Measurements from ENCODE around the gene NDUFS6.

DNA sequence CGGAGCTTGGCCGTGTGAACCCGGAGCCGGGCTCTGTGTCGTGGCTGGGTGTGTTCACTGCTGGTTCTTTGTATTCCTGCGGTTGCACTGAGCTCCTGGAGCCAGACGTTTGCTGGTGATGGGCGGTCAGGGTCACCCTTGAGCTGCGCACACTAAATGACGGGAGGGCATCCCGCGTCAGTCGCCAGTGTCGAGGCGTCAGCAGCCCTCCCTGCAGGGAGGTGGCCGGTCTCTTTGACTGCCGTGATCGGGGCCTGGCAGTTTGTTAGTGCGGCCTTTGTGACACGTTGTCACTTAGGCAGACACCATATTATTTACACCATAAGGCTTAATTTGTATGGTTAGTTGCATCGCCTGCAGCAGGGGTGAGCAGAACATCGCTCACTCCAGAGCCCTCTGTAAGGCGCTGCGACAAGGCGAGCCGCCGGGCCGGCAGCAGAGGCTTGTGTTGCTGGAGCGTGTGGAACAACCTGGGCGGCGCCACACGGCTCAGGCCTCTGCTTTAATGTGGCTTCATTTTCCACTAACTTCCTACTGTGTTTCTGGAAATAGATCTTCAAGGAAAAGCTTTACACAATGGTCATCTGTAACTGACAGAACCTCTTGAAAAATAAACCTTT lies 8.3 kb downstream of the NDUFS6 start:
- TF ChIP-seq POLR2A (IDR thresholded peaks at IDR 0.05), result no peak
- TF ChIP-seq, protein P1, sequence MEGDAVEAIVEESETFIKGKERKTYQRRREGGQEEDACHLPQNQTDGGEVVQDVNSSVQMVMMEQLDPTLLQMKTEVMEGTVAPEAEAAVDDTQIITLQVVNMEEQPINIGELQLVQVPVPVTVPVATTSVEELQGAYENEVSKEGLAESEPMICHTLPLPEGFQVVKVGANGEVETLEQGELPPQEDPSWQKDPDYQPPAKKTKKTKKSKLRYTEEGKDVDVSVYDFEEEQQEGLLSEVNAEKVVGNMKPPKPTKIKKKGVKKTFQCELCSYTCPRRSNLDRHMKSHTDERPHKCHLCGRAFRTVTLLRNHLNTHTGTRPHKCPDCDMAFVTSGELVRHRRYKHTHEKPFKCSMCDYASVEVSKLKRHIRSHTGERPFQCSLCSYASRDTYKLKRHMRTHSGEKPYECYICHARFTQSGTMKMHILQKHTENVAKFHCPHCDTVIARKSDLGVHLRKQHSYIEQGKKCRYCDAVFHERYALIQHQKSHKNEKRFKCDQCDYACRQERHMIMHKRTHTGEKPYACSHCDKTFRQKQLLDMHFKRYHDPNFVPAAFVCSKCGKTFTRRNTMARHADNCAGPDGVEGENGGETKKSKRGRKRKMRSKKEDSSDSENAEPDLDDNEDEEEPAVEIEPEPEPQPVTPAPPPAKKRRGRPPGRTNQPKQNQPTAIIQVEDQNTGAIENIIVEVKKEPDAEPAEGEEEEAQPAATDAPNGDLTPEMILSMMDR (IDR thresholded peaks at IDR 0.05), result no peak

Data from body of pancreas (tissue), 4 donors.